ENCODE measurements around the gene LDLRAD4.

GRCh38 chr18:13625843-13626543, 407.4 kb downstream of the LDLRAD4 start:
- no peak for TF ChIP-seq HDGF (IDR thresholded peaks at IDR 0.05; ENCODE audit: borderline replicate concordance)
- no peak for TF ChIP-seq FOXM1 (IDR thresholded peaks at IDR 0.05; ENCODE audit: borderline replicate concordance)
- no peak for TF ChIP-seq ELF4 (IDR thresholded peaks at IDR 0.05)
- no peak for TF ChIP-seq ARNT (IDR thresholded peaks at IDR 0.05)
- TF ChIP-seq BHLHE40 (IDR thresholded peaks at IDR 0.05; ENCODE audit: borderline replicate concordance), result no peak
- TF ChIP-seq SP1 (IDR thresholded peaks at IDR 0.05), result no peak
- TF ChIP-seq FOXK2 (IDR thresholded peaks at IDR 0.05), result no peak
- no peak for TF ChIP-seq SUZ12 (IDR thresholded peaks at IDR 0.05)
- TF ChIP-seq LEF1 (IDR thresholded peaks at IDR 0.05; ENCODE audit: borderline replicate concordance), result no peak
- no peak for TF ChIP-seq FOXA1 (IDR thresholded peaks at IDR 0.05)
- no peak for TF ChIP-seq TARDBP (IDR thresholded peaks at IDR 0.05)

Measured in HEK293T (cell line).